Fibroblast of lung (primary cell): ENCODE data around the gene EYS. TPM values are rescaled to one million over a fixed set of nuclear protein-coding genes. Genes with fewer than 3 reads are reported as not detected.
A peak's percentile ranks its signal among the peaks of the same experiment; 100 is the strongest.

Source experiments
- DNase-seq, 2 donors: peaks; one replicate each; pipeline versions ENCODE4 v3.0.0 to v3.0.0-alpha.2; 2010; ENCODE audit warnings: low read depth in 2 of 2
- H2AFZ ChIP-seq: 2 replicates; pipeline ENCODE4 v1.5.1; 2012; ENCODE audit warnings: low read length, control low read depth, inconsistent platforms
- H3K27ac ChIP-seq: 2 replicates; pipeline ENCODE4 v1.5.1; 2011; ENCODE audit warnings: low read length, control low read depth; ENCODE audit not compliant: insufficient read depth
- H3K27me3 ChIP-seq: 2 replicates; pipeline ENCODE4 v1.5.1; 2011; ENCODE audit warnings: mild to moderate bottlenecking, low read length; ENCODE audit not compliant: control insufficient read depth, insufficient read depth
- H3K36me3 ChIP-seq: 2 replicates; pipeline ENCODE4 v1.5.1; 2011; ENCODE audit warnings: low read length; ENCODE audit not compliant: control insufficient read depth, insufficient read depth
- H3K4me1 ChIP-seq: 2 replicates; pipeline ENCODE4 v1.5.1; 2011; ENCODE audit warnings: low read length; ENCODE audit not compliant: control insufficient read depth, insufficient read depth; ENCODE audit errors: extremely low read depth
- H3K4me2 ChIP-seq: 2 replicates; pipeline ENCODE4 v1.5.1; 2011; ENCODE audit warnings: low read length, control low read depth; ENCODE audit not compliant: insufficient read depth; ENCODE audit errors: extremely low read depth
- H3K4me3 ChIP-seq, 4 experiments: fragments of 200-600 bp in 1 of 4; sonication (generic) in 1 of 4; replicated peaks in 1 of 4; 2 replicates each; pipeline ENCODE4 v1.5.1; 2011 to 2016; ENCODE audit warnings: low read length in 4 of 4, low read depth in 3 of 4, mild to moderate bottlenecking in 3 of 4, control low read depth in 2 of 4, inconsistent platforms in 1 of 4, mixed read lengths in 1 of 4; ENCODE audit not compliant: insufficient read depth in 1 of 4; ENCODE audit errors: control extremely low read depth in 1 of 4
- H3K79me2 ChIP-seq: 2 replicates; pipeline ENCODE4 v1.5.1; 2012; ENCODE audit warnings: mild to moderate bottlenecking, low read length, inconsistent platforms; ENCODE audit not compliant: control insufficient read depth, insufficient read depth
- H3K9ac ChIP-seq: 2 replicates; pipeline ENCODE4 v1.5.1; 2011; ENCODE audit warnings: mild to moderate bottlenecking, low read length, control low read depth; ENCODE audit not compliant: insufficient read depth
- H3K9me3 ChIP-seq: 2 replicates; pipeline ENCODE4 v1.5.1; 2012; ENCODE audit warnings: low read depth, low read length; ENCODE audit not compliant: control insufficient read depth, insufficient read depth
- H4K20me1 ChIP-seq: 2 replicates; pipeline ENCODE4 v1.5.1; 2011; ENCODE audit warnings: low read length; ENCODE audit not compliant: control insufficient read depth, insufficient read depth; ENCODE audit errors: extremely low read depth
- EZH2 ChIP-seq: IDR thresholded peaks from 2 replicates; pipeline ENCODE4 v1.5.1; 2012; ENCODE audit warnings: low read length, control low read depth, mild to moderate bottlenecking; ENCODE audit errors: missing control alignments
- polyA plus RNA-seq, 2 donors: library from polyadenylated mRNA; depleted of rRNA in 1 of 2; stranded (reverse) in 1 of 2; unstranded in 1 of 2; fragments of >200 nt; gene quantifications; 2 replicates each; pipeline ENCODE4 v1.2.1, GENCODE V29; 2011 to 2012; ENCODE audit warnings: missing spikeins in 1 of 2
- total RNA-seq: library from RNA; depleted of rRNA; stranded (reverse); fragments of >200 nt; gene quantifications from 2 replicates; pipeline ENCODE4 v1.2.1, GENCODE V29; 2014
- TF ChIP-seq, protein P1 (sequence below), 2 donors: IDR thresholded peaks in 1 of 2; conservative IDR thresholded peaks in 1 of 2; 1 replicate in 1 of 2; 2 replicates in 1 of 2; pipeline ENCODE4 v1.5.1; 2011 to 2012; ENCODE audit warnings: low read length in 2 of 2, control low read depth in 1 of 2, inconsistent platforms in 1 of 2, low read depth in 1 of 2, mild to moderate bottlenecking in 1 of 2

The EYS gene
- total and polyA plus RNA-seq, 2 donors (not counting 1 experiment from before 2014, with no cell fraction given), result under 0.01 TPM; not detected in 1

DNA sequence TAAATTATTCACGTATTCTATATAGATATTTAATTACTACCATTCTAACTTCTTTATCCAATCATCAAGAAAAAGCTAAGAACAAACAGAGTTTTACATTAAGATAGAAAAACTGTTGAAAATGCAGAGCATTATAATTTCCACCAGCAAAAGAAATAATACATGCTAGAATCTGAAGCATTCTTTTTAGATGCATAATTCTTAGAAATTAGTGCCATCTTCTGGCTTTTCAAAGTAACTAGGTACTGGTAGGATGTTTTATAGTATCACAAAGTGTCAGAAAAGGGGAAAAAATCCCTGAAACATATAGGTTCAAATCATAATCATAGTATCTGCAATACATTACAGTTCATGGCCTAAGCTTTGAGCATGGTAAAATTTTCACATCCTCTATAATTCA, 1892.6 kb downstream of the EYS start:
- TF ChIP-seq, protein P1, sequence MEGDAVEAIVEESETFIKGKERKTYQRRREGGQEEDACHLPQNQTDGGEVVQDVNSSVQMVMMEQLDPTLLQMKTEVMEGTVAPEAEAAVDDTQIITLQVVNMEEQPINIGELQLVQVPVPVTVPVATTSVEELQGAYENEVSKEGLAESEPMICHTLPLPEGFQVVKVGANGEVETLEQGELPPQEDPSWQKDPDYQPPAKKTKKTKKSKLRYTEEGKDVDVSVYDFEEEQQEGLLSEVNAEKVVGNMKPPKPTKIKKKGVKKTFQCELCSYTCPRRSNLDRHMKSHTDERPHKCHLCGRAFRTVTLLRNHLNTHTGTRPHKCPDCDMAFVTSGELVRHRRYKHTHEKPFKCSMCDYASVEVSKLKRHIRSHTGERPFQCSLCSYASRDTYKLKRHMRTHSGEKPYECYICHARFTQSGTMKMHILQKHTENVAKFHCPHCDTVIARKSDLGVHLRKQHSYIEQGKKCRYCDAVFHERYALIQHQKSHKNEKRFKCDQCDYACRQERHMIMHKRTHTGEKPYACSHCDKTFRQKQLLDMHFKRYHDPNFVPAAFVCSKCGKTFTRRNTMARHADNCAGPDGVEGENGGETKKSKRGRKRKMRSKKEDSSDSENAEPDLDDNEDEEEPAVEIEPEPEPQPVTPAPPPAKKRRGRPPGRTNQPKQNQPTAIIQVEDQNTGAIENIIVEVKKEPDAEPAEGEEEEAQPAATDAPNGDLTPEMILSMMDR (conservative IDR thresholded peaks at IDR 0.05 in 1 of 2, IDR thresholded peaks at IDR 0.05 in 1 of 2; ENCODE audit: low read depth in 1 of 2, low read length in 2 of 2), result peak in 1 of 2 donors; percentile 2
- TF ChIP-seq EZH2, result no peak
- H3K4me3 ChIP-seq, result no peak overlapping the region
- no peaks in the 10 kb centered on the region for H3K9me3 ChIP-seq
- H4K20me1 ChIP-seq, result no peaks in the 10 kb centered on the region
- no peak for DNase-seq
- no peak overlapping the region for H3K9ac ChIP-seq
- no peaks in the 10 kb centered on the region for H3K36me3 ChIP-seq
- no peaks in the 10 kb centered on the region for H3K4me1 ChIP-seq
- no peak overlapping the region for H2AFZ ChIP-seq
- no peak overlapping the region for H3K27ac ChIP-seq
- no peak overlapping the region for H3K4me2 ChIP-seq
- no peaks in the 10 kb centered on the region for H3K27me3 ChIP-seq
- no peaks in the 10 kb centered on the region for H3K79me2 ChIP-seq

DNA sequence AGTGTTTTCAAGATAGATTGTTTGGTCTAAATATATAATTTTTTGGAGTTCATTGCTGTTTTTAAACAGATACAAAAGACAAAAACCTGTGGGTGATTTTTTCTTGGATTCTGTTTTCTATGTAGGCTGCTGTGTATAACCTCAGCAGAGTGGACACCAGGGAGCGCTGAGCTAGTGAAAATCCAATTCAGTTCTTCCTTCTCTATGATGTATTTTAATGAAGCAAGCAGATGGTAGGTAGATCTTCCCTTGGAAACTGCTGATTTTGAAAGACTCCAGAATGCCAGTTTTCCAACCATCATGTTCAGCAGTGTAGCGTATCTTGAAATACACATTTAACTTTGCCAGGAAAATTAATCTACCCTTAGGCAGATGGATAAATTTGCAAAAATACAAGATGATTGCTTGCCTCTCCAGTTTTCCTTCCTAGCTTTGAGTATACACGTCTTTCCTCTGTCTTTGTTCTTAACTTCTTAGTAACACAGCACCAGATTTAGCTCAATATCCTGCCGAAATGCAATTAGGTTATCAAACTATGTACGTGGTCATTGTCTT, 1893.4 kb downstream of the EYS start:
- no peak for TF ChIP-seq EZH2
- TF ChIP-seq, protein P1 (conservative IDR thresholded peaks at IDR 0.05 in 1 of 2, IDR thresholded peaks at IDR 0.05 in 1 of 2; ENCODE audit: low read depth in 1 of 2, low read length in 2 of 2), result peak in 1 of 2 donors; percentile 11
- Histone ChIP-seq H3K9ac (no peak overlapping the region), H3K36me3 (no peaks in the 10 kb centered on the region), H3K4me2 (no peak overlapping the region), H3K4me3 (no peak overlapping the region), H3K27me3 (no peaks in the 10 kb centered on the region), H3K9me3 (no peaks in the 10 kb centered on the region), H3K27ac (no peak overlapping the region), H3K4me1 (no peaks in the 10 kb centered on the region), H4K20me1 (no peaks in the 10 kb centered on the region), H2AFZ (no peak overlapping the region), H3K79me2 (no peaks in the 10 kb centered on the region)
- DNase-seq, result no peak

DNA sequence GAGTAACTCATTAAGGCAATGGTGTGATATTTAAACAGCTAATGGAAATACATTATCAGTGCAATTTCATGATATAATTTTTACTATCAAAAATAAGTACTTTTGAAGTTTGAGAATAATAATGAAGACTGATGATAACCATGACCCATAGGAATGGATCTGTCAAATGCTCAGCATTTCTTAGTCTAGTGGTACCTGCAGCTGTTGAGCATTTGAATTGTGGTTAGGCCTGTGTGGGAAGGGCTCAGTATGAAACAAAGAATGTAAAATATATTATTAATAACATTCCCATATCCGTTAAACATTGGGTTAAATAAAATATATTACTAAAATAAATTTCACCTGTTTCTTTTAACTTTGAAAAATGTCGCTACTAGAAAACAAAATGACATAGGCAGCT, 1898.5 kb downstream of the EYS start:
- Histone ChIP-seq H3K79me2 (no peaks in the 10 kb centered on the region), H2AFZ (no peak overlapping the region), H3K36me3 (no peaks in the 10 kb centered on the region), H3K9me3 (no peaks in the 10 kb centered on the region), H4K20me1 (no peaks in the 10 kb centered on the region), H3K9ac (no peak overlapping the region), H3K4me3 (no peak overlapping the region), H3K4me2 (no peak overlapping the region), H3K27ac (no peak overlapping the region), H3K27me3 (no peaks in the 10 kb centered on the region), H3K4me1 (peaks cover 18% of the 10 kb centered on the region)
- DNase-seq, result no peak
- TF ChIP-seq, protein P1 (conservative IDR thresholded peaks at IDR 0.05 in 1 of 2, IDR thresholded peaks at IDR 0.05 in 1 of 2; ENCODE audit: low read depth in 1 of 2, low read length in 2 of 2), result no peak
- TF ChIP-seq EZH2, result no peak
